HG03457 (cell line): ENCODE data around the gene IQCK.
"Not testable (repeated sequence)": the region's sequence is repeated elsewhere in the genome, so short reads cannot be mapped to it uniquely, and the experiment has no call there.

Source experiments
- ATAC-seq: cut with Tn5 transposase; IDR thresholded peaks from one replicate; pipeline ENCODE4 v1.9.1; 2021; ENCODE audit warnings: moderate number of reproducible peaks; ENCODE audit not compliant: unreplicated experiment

IQCK gene

GRCh38 chr16:19785512-19786130 is 67.5 kb downstream of the IQCK start:
- ATAC-seq = no peak

DNA sequence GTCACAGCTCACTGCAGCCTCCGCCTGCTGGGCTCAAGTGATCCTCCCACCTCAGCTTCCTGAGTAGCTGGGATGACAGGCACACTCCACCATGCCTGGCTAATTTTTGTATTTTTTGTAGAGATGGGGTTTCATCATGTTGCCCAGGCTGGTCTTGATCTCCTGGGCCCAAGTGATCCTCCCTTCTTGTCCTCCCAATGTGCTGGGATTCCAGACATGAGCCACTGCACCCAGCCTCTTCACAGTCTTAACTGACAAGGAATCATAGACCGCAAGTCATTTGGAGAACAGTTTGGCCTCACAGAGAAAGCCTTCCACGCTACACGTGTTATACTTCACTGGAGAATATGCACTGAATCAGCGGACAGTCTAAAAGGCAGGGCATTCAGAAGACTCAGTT is 83.3 kb downstream of the IQCK start:
- not testable (repeated sequence) for ATAC-seq

- ATAC-seq = not testable (repeated sequence)
Observed at GRCh38 chr16:19801824-19802223, 83.8 kb downstream of the IQCK start.

DNA sequence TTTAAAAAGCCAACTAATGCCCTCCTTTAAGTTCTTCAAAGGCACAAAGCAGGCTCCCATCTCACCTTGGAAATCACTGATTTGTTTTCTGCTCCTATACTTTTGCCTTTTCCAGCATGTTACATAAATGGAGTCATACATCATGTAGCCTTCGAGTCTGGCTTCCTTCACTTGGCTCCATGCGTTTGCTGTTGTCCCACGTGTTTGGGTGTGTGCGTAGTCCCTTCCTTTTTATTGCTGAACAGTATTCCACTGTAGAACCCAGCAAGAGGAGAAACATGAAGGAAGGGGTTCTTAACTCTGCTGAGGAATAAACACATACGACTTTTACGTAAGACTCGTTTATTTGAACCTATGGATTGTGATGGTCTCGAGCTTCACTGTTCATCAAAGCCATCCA is 84.5 kb downstream of the IQCK start:
- ATAC-seq = no peak

GRCh38 chr16:19804538-19805323 is 86.7 kb downstream of the IQCK start:
- no peak for ATAC-seq

DNA sequence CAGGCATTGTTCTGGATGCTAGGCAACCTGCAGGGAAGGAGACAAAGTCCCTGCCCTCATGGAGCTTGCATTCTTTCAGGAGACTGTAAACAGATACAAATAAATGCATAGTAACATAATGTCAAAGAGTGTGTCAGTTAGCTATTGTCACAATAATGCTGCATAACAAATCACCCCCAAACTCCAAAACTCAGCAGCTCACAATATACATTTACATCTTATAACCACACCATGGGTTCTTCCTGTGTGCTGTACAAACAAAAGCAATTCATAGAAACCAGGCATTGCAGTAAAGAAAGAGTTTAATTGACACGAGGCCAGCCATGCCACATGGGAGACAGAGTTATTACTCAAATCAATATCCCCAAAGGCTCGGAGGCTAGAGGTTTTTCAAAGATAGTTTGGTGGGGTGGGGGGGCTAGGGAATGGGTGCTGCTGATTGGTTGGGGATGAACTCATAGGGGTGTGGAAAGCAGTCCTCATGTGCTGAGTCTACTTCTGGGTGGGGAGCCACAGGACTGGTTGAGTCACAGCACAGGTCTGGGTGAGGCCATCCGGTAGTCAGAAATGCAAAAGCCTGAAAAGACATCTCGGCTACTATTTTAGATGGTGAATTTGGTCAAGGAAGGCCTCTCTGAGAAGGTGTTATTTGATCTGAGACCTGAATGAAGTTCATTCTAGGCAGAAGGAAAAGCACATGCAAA is 87.5 kb downstream of the IQCK start:
- no peak for ATAC-seq

DNA sequence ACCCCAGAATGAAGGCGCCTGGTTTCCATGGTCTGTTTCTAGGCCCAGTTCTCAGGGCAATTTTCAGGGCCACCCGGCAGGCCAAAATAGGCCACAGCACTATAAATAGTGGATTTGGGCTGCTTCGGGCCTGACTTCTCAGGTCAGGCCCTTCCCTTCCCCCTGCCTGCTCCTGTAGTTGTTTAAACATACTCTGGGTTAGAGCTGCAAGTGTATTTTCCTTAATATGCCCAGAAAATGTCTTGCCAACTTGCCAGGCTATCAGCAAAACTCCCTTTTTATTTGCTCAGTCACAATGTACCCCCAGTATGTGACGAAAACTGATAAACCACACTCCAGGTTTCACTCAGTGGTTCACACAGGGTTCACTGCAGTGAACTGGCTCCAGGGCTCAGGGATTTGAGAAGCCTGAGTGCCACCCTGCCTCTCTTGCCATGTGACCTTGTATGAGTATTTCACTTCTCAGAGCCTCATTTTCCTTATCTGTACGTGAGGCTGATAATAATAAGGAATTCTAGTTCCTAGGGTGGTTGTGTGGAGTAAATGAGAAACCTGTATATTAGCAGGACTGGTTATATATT is 90.1 kb downstream of the IQCK start:
- no peak for ATAC-seq

DNA sequence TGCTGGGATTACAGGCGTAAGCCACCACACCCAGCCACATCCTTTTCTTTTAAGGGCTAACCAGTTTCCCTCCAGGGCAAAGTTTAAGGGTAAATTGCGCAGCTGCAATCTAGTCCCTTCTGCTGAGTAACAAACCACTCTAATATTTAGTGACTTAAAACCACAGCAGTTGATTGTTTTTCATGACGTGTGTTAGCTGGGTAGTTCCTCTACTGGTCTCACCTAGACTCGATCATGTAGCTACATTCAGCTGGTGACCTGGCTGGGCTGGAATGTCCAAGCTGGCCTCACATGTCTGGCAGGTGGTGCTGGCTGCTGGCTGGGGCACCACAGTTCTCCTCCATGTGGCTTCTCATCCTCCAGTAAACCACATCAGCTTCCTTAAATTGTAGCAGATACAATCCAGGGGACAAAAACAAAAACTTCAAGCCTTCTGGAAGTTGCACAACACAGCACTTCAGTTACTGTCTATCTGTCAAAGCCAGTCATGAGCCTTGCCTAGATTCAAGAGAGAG is 91.1 kb downstream of the IQCK start:
- ATAC-seq = no peak

DNA sequence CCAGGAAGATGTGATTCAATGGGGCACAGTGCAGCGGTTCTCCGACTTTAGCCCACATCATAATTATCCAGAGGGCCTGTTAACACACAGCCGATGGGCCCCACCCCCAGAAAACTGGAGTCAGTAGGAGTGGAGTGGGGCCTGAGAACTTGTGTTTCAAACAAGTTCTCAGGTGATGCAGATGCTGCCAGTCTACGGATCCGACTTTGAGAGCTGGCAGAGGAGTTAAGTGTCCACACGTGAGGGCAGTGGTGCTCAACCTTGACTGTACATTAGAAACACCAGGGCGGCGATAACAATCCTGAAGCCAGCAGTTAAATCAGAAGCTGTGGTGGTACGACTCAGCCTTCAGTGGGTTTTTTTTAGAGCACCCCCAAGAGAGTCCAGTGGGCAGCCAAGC is 91.6 kb downstream of the IQCK start:
- ATAC-seq = no peak

DNA sequence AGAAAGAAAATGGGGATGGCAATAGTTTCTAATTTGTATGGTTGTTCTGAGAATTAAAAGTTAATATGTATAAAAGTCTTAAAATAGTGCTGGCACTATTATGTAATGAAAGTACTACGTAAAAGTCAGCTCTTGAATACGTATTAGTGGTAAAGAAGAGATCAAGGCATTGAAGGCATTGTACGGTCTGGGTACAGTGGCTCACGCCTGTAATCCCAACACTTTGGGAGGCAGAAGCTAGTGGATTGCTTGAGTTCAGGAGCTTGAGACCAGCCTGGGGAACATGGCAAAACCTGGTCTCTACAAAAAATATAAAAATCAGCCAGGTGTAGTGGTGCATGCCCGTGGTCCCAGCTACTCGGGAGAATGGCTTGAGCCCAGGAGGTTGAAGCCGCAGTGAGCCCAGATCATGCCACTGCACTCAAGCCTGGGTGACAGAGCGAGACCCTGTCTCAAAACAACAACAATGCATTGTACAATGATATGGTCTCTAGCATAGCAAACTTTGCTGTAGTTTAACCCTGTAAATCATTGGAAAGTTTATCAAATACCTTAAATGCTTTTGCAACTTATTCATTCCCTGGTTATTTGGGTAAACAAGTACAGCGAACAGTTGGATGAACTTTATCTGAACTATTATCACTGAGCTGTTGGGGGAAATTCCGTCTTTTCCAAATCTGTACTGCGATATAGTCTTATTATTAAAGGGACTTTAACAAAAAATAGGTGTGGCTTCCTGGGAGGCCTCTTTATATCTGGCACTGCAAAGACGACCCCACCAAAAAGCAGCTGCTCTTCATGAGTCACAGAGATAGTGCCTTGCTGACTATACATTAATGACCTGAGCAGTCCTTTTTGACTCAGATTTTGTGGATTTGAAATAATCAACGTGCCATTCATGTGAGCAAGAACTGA is 93.0 kb downstream of the IQCK start:
- ATAC-seq = no peak

GRCh38 chr16:19812986-19813385 is 94.9 kb downstream of the IQCK start:
- ATAC-seq = no peak

DNA sequence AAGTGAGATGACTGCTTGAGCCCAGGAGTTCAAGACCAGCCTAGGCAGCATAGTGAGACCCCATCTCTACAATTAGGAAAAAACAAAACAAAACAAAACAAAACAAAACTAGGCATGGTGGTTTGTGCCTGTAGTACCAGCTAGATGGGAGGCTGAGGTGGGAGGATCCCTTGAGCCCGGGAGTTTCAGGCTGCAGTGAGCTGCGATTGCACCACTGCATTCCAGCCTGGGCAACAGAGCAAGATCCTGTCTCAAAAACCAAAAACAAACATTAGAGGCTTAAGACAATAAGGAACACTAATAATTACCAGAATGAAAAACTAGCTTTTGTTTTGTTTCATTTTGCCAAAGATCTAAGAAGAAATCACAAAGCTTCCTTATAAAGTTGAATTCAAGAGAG is 97.3 kb downstream of the IQCK start:
- ATAC-seq = no peak

GRCh38 chr16:19817122-19817521 is 99.1 kb downstream of the IQCK start:
- ATAC-seq = no peak

GRCh38 chr16:19817875-19818274 is 99.8 kb downstream of the IQCK start:
- no peak for ATAC-seq

- no peak for ATAC-seq
Observed at GRCh38 chr16:19822533-19822932, 104.5 kb downstream of the IQCK start.

- no peak for ATAC-seq
Observed at GRCh38 chr16:19823322-19823721, 105.3 kb downstream of the IQCK start.

GRCh38 chr16:19824216-19824615 is 106.1 kb downstream of the IQCK start:
- ATAC-seq = no peak

- no peak for ATAC-seq
Observed at GRCh38 chr16:19829844-19830692, 112.0 kb downstream of the IQCK start.

DNA sequence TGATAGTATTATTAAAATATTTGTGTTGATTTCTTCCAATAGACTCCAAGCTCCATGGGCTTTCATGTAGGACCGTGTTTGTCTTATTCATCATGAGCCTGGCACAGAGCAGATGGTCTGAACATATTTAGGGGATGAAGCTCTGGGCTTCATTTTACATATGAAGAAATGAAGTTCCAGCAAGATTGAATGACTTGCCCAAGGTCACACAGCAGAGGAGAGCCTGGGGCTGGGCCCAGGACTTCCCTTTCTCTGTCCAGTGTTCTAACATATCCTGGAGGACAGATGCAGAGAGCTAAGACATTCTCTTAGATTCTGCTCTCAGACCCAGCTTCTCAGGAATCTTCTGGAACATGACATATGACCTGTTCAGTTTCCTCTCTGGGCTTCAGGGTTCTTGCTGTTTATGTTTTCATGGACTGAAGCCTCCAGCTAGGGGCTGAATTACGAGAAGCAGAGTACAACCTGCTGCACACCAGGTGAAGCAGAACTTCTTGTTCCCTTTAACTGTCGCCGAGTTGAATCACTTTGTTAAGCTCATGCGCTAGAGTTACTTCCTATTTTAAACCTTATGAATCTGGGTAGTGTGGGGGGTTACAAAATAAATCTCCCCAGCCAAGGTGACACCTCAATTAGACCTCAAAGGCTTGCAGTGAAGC is 113.0 kb downstream of the IQCK start:
- no peak for ATAC-seq
